Effector CD4-positive, alpha-beta T cell (primary cell): ENCODE results near the gene AQP1. TPM values are rescaled to one million over a fixed set of nuclear protein-coding genes. Genes with fewer than 3 reads are reported as not detected.

Experiments
- DNase-seq: peaks from one replicate; pipeline ENCODE4 v3.0.0-alpha.2; 2020
- total RNA-seq: gene quantifications from one replicate; lab custom pipeline; 2026; lab: John Stamatoyannopoulos, UW

The AQP1 gene
- total RNA-seq = not detected

GRCh38 chr7:30911561-30911969 is at the start of gene AQP1:
Gene AQP1, plus strand, starts transcription at chr7:30911853. Its CDS starts 57 bp downstream, at chr7:30911910.
- DNase-seq = no peak

GRCh38 chr7:30862995-30863705 is 48.5 kb upstream of the AQP1 start:
- no peak for DNase-seq

GRCh38 chr7:30863706-30864035 is 48.0 kb upstream of the AQP1 start:
- no peak for DNase-seq

- no peak for DNase-seq
These were observed 47.6 kb upstream of the AQP1 start for GRCh38 chr7:30864101-30864500.

GRCh38 chr7:30865076-30865475 is 46.6 kb upstream of the AQP1 start:
- no peak for DNase-seq

GRCh38 chr7:30865821-30866220 is 45.8 kb upstream of the AQP1 start:
- no peak for DNase-seq

- no peak for DNase-seq
These were observed 44.7 kb upstream of the AQP1 start for GRCh38 chr7:30866939-30867338.

- DNase-seq = no peak
These were observed 44.2 kb upstream of the AQP1 start for GRCh38 chr7:30867483-30867882.

- DNase-seq = no peak
These were observed 41.6 kb upstream of the AQP1 start for GRCh38 chr7:30869794-30870611.

GRCh38 chr7:30870821-30871518 is 40.7 kb upstream of the AQP1 start:
- no peak for DNase-seq

GRCh38 chr7:30871655-30872054 is 40.0 kb upstream of the AQP1 start:
- no peak for DNase-seq

GRCh38 chr7:30873207-30873606 is 38.4 kb upstream of the AQP1 start:
- DNase-seq = no peak

- no peak for DNase-seq
These were observed 38.0 kb upstream of the AQP1 start for GRCh38 chr7:30873656-30874055.

- DNase-seq = no peak
These were observed 36.9 kb upstream of the AQP1 start for GRCh38 chr7:30874656-30875302.

- no peak for DNase-seq
These were observed 34.5 kb upstream of the AQP1 start for GRCh38 chr7:30877015-30877769.

GRCh38 chr7:30877993-30878392 is 33.7 kb upstream of the AQP1 start:
- no peak for DNase-seq

GRCh38 chr7:30879139-30880124 is 32.2 kb upstream of the AQP1 start:
- no peak for DNase-seq

GRCh38 chr7:30880125-30880720 is 31.4 kb upstream of the AQP1 start:
- DNase-seq = no peak

- no peak for DNase-seq
These were observed 30.7 kb upstream of the AQP1 start for GRCh38 chr7:30880941-30881340.

- DNase-seq = no peak
These were observed 30.2 kb upstream of the AQP1 start for GRCh38 chr7:30881448-30881847.

- DNase-seq = no peak
These were observed 26.8 kb upstream of the AQP1 start for GRCh38 chr7:30884881-30885280.
